ENCODE results near the gene PTGFRN. TPM values are rescaled to one million over a fixed set of nuclear protein-coding genes. Genes with fewer than 3 reads are reported as not detected.

The PTGFRN gene
- total and polyA plus RNA-seq, 2 experiments from 2014 or later, result 17.4 to 32.7 TPM

DNA sequence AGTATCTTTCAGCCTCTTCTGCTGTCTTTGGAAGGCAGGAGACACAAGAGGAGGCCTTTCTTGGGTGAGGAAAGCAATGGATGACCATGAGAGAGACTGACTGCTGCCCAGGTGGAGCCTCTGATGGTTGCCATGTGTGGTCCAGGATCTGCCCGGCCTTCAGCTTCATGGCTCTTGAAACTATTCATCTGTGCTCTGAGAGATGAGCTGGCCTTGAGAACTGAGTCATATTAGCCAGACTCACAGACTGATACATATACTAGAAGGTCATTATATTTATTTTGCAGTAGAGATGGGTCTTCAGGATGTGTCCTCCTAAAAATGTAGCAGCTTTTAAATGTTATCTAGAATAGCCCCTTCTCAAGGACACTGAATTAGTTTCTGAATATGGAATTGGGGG, 33.7 kb downstream of the PTGFRN start (continued):
- TF ChIP-seq, protein P1, sequence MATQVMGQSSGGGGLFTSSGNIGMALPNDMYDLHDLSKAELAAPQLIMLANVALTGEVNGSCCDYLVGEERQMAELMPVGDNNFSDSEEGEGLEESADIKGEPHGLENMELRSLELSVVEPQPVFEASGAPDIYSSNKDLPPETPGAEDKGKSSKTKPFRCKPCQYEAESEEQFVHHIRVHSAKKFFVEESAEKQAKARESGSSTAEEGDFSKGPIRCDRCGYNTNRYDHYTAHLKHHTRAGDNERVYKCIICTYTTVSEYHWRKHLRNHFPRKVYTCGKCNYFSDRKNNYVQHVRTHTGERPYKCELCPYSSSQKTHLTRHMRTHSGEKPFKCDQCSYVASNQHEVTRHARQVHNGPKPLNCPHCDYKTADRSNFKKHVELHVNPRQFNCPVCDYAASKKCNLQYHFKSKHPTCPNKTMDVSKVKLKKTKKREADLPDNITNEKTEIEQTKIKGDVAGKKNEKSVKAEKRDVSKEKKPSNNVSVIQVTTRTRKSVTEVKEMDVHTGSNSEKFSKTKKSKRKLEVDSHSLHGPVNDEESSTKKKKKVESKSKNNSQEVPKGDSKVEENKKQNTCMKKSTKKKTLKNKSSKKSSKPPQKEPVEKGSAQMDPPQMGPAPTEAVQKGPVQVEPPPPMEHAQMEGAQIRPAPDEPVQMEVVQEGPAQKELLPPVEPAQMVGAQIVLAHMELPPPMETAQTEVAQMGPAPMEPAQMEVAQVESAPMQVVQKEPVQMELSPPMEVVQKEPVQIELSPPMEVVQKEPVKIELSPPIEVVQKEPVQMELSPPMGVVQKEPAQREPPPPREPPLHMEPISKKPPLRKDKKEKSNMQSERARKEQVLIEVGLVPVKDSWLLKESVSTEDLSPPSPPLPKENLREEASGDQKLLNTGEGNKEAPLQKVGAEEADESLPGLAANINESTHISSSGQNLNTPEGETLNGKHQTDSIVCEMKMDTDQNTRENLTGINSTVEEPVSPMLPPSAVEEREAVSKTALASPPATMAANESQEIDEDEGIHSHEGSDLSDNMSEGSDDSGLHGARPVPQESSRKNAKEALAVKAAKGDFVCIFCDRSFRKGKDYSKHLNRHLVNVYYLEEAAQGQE (IDR thresholded peaks at IDR 0.05; ENCODE audit: unreplicated experiment), result no peak

DNA sequence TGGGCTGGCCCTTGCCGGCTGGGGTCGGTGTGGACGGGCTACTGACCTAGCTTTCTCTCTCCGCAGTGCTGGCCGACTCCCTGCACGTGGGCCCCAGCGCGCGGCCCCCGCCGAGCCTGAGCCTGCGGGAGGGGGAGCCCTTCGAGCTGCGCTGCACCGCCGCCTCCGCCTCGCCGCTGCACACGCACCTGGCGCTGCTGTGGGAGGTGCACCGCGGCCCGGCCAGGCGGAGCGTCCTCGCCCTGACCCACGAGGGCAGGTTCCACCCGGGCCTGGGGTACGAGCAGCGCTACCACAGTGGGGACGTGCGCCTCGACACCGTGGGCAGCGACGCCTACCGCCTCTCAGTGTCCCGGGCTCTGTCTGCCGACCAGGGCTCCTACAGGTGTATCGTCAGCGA, 34.9 kb downstream of the PTGFRN start:
- Histone ChIP-seq H3K4me2 (no peak overlapping the region), H4K20me1 (replicated peaks; ENCODE audit: insufficient read depth) (no peaks in the 10 kb centered on the region; the same call in none of the 2 replicates), H3K27ac (ENCODE audit: low read depth) (no peak overlapping the region), H3K27me3 (ENCODE audit: insufficient read depth) (no peaks in the 10 kb centered on the region), H3K4me1 (ENCODE audit: insufficient read depth) (peaks cover 16% of the 10 kb centered on the region), H3F3A (replicated peaks; ENCODE audit: low read depth) (no peaks in the 10 kb centered on the region), H3K9me2 (ENCODE audit: insufficient read depth) (no peaks in the 10 kb centered on the region), H2AFZ (no peak overlapping the region), H3K4me3 (no peak overlapping the region), H3K79me2 (replicated peaks; ENCODE audit: insufficient read depth) (peaks cover 13% of the 10 kb centered on the region; the same call in 1 of the 2 replicates), H3K36me3 (ENCODE audit: insufficient read depth) (no peaks in the 10 kb centered on the region; the same call in 1 of the 2 replicates)
- peaks cover 2% of the 10 kb centered on the region for H3K27me3 Mint-ChIP-seq (ENCODE audit: insufficient read depth, low read depth, poor library complexity)
- H3K4me3 Mint-ChIP-seq, result no peak overlapping the region
- no peak for DNase-seq (ENCODE audit: low spot score)
- TF ChIP-seq ZNF331 (CRISPR knock-in tag; IDR thresholded peaks at IDR 0.05; ENCODE audit: low read depth) (no peak), EZH2phosphoT487 (IDR thresholded peaks at IDR 0.05; ENCODE audit: unreplicated experiment) (no peak)
- TF ChIP-seq, protein P2, sequence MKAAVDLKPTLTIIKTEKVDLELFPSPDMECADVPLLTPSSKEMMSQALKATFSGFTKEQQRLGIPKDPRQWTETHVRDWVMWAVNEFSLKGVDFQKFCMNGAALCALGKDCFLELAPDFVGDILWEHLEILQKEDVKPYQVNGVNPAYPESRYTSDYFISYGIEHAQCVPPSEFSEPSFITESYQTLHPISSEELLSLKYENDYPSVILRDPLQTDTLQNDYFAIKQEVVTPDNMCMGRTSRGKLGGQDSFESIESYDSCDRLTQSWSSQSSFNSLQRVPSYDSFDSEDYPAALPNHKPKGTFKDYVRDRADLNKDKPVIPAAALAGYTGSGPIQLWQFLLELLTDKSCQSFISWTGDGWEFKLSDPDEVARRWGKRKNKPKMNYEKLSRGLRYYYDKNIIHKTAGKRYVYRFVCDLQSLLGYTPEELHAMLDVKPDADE (IDR thresholded peaks at IDR 0.05), result no peak
- TF ChIP-seq, protein P3, sequence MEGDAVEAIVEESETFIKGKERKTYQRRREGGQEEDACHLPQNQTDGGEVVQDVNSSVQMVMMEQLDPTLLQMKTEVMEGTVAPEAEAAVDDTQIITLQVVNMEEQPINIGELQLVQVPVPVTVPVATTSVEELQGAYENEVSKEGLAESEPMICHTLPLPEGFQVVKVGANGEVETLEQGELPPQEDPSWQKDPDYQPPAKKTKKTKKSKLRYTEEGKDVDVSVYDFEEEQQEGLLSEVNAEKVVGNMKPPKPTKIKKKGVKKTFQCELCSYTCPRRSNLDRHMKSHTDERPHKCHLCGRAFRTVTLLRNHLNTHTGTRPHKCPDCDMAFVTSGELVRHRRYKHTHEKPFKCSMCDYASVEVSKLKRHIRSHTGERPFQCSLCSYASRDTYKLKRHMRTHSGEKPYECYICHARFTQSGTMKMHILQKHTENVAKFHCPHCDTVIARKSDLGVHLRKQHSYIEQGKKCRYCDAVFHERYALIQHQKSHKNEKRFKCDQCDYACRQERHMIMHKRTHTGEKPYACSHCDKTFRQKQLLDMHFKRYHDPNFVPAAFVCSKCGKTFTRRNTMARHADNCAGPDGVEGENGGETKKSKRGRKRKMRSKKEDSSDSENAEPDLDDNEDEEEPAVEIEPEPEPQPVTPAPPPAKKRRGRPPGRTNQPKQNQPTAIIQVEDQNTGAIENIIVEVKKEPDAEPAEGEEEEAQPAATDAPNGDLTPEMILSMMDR (conservative IDR thresholded peaks at IDR 0.05; ENCODE audit: low read depth in 2 of 2), result no peak
- TF ChIP-seq, protein P1 (IDR thresholded peaks at IDR 0.05; ENCODE audit: unreplicated experiment), result no peak
- ATAC-seq, result peak; percentile 67
- H3K27ac Mint-ChIP-seq, result peak overlapping the region; percentile 77; the same call in 1 of the 2 replicates
- H3K4me1 Mint-ChIP-seq, result peaks cover 11% of the 10 kb centered on the region
- peaks cover 33% of the 10 kb centered on the region; the same call in 2 of the 3 replicates for H3K36me3 Mint-ChIP-seq (ENCODE audit: low read depth)
- H3K9me3 Mint-ChIP-seq, result no peaks in the 10 kb centered on the region
